GM11168 (cell line): Measurements from ENCODE around the gene SDHA.

Source experiments
- in situ Hi-C: fragments of 300-500 bp; cut with MboI; formaldehyde crosslinking; loops from one replicate; pipeline ENCODE4 v1.12.0; 2022; ENCODE audit warnings: low sequenced_read_pairs; ENCODE audit not compliant: unreplicated experiment

SDHA gene

DNA sequence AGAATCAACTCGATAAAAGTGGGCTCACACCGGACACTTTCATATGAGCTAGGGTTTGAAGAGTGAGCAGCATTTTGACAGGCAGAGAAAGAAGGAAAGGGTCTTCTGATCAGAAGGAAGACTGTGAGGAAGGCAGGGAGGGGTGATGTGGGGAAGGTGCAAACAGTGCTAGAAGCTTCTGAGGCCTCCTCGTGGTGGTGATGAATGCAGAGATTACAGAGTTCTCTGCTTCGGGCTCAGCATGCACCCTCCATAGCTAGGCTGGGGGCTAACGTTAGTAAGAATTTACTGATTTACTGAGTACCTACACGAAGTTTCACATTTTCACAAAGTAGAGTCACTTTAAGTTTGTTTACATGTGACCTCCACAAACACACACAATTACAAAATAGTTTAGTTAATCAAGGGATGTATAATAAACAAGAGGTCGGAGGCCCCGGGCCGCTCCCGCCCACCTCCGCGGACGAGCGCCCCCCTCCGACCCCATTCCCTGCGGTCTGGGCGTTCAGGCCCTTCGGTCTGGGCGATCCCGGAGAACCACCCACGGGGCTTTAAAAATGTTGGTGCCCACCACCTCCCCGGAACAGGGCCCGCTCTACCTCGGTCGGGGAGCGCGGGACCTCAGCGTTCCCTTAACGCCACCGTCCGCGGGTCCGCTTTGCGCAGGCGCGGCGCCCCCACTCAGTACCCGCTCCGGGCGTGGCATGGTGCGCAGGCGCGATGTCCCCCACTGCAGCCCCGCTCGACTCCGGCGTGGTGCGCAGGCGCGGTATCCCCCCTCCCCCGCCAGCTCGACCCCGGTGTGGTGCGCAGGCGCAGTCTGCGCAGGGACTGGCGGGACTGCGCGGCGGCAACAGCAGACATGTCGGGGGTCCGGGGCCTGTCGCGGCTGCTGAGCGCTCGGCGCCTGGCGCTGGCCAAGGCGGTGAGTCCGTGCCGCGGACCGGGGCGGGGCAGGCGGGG is at the start of gene SDHA, which contains the start of gene CCDC127:
TSS of gene SDHA (plus strand) at position 827 of the 963 bp plus-strand sequence. CDS start at position 863, 36 bp downstream.
TSS of gene CCDC127 (minus strand) at position 660 of the 963 bp plus-strand sequence. CDS start 1,304 bp downstream, outside the sequence.
- in situ Hi-C loops: loop anchor here (5.0 kb wide), 1 partner anchor 1380 kb away; no protein-coding TSS in a partner anchor

DNA sequence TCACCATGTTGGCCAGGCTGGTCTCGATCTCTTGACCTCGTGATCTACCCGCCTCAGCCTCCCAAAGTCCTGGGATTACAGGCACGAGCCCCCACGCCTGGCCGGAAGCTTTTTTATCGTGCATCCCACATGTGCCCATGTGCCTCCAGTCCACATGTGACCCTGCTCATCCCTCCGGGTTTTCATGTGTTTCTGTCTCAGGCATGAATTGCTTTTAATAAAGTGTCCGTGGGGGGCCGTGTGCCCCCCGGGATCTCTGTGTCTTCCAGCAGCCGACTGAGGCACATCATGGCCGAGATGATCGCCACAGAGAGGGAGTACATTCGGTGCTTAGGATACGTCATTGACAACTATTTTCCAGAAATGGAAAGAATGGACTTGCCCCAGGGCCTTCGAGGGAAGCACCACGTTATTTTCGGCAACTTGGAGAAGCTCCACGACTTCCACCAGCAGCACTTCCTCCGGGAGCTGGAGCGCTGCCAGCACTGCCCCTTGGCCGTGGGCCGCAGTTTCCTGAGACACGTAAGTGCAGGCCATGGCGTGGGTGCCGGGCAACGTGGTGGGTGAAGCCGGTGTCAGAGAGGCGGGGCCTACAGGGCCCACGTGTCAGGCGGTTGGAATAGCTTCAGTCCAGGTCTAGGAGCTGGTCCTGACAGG is 48.9 kb upstream of the SDHA start:
- in situ Hi-C loops: no loop called here

GRCh38 chr5:169728-170094 is 48.4 kb upstream of the SDHA start:
- in situ Hi-C loops: no loop called here

DNA sequence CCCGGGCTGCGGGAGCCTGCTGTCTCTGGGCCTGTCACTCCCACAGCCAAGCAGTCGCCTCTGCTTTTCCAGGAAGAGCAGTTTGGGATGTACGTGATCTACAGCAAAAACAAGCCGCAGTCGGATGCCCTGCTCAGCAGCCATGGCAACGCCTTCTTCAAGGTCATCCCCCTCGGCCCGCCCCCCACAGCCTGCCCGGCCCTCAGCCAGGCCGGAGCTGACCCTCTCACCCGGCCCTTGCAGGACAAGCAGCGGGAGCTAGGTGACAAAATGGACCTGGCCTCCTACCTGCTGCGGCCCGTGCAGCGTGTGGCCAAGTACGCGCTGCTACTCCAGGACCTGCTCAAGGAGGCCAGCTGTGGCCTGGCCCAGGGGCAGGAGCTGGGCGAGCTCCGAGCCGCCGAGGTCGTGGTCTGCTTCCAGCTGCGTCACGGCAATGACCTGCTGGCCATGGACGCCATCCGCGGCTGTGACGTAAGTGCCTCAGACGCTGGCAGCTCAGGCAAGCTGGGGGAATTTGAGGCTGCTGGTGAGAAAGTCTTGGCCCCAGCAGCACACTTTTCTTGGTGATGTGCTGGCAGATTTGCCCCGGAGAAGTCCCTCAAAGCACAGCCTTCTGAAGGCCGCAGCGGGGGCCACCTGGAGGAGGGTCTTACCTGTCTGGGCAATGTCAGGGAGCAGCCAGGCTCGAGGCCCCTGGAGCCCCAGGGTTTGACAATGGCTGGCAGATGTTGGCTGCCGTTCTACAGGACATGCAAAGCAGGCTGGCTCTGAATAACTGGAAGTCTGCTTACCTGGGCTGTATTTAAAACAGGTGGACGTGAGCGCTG is 46.9 kb upstream of the SDHA start:
- in situ Hi-C loops: no loop called here

DNA sequence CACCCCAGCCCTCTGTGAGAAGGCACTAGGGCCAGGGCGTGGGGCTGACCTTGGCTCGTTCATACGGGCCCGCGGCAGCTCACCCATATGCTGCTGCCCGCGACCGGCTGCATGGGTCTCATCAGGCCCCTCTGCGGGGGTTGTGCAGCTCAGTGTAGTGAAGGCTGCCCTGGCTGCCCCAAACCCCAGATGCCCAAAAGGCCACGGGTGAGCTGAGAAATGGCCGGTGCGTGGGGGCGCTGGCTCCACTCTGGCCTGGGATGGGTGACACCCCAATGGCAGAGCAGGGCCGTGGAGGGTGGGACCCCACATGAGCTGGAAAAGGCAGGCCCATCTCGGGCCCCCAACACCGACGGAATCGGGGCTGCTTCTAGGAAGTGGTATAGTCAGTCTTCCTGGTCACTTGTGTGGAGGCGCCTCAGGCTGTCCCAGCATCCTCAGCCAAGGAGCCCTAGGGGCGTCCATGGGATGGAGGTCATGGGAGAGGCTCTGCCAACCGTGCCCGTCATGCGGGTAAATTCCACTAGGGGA is 46.3 kb upstream of the SDHA start:
- in situ Hi-C loops: no loop called here

GRCh38 chr5:172421-172820 is 45.7 kb upstream of the SDHA start:
- in situ Hi-C loops: no loop called here

- in situ Hi-C loops: no loop called here
Observed at GRCh38 chr5:172841-173251, 45.3 kb upstream of the SDHA start.

DNA sequence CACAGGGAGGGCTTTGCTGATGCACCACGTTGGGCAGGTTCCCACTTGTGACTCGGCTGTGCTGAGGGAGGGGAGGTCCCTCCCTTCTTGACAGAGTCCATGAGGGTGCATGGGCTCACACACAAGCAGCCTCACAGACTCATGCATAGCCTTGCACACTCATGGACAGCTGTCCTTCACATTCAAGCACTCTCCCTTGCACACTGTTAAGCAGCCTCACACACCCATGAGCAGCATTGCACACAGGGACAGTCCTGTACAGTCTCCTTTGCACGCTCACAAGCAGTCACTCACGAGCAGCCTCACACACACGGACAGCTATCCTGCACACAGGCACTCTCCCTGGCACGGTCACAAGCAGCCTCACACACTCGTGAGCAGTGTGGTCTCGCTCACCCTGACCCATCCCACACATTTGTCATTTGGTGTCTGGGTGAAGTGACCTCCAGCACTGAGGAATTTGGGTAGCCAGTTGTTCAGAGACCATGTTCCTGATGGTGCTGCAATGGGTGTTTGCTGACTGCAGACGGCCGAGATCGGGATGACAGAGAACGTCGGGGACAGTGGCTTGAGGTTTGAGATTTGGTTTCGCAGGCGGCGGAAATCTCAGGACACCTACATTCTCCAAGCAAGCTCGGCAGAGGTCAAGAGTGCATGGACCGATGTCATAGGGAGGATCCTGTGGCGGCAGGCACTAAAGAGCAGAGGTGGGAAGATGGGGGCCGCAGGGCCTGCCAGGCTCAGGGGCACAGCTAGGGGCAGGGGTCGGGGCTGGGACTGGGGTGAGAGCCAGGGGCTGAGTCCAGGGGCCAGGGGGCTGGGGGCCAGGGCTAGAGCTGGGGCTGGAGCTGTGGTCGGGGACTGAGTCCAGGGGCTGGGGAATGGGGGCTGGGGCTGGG is 44.5 kb upstream of the SDHA start:
- in situ Hi-C loops: no loop called here

GRCh38 chr5:174291-174600 is 43.9 kb upstream of the SDHA start:
- in situ Hi-C loops: no loop called here

- in situ Hi-C loops: no loop called here
Observed at GRCh38 chr5:174876-175465, 43.1 kb upstream of the SDHA start.

GRCh38 chr5:176296-176823 is 41.8 kb upstream of the SDHA start:
- in situ Hi-C loops: no loop called here

DNA sequence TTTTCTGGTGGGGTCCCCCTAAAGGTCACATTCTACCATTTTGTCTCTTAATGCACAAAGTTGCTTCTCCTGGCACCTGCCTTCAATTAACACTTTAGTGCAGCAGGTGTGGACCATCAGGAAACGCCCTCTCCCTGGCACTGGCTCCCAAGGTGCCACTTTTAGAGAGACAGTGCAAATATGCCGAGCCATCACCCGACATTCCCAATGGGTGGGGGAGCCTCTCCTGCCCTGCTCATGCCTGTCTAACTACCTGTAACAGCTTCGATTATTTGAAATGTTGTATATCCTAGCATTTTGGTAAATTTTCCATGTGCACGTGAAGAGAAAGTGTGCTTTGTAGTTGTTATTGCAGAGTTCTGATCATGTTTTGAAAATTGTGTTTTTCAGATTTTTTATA is 40.0 kb upstream of the SDHA start:
- in situ Hi-C loops: no loop called here

DNA sequence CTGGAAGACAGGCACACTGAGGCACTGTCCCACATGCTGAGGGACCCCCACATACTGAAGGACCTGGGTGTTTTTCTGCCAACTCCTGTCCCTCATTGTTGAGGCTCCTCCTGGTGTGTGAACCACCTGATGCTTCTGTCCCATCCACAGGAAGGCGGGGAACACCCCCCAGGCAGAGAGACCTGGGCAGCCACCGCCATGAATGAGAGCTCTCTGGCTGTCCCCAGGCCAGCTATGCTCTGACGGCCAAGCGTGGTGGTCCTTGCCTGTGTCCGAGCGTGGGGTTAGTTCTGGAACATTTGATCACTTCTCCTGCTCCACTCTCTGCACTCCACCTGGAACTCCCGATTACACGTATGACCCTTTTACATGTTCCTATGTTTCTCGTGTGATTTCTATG is 38.7 kb upstream of the SDHA start:
- in situ Hi-C loops: no loop called here

- in situ Hi-C loops: no loop called here
Observed at GRCh38 chr5:180286-180918, 37.7 kb upstream of the SDHA start.

DNA sequence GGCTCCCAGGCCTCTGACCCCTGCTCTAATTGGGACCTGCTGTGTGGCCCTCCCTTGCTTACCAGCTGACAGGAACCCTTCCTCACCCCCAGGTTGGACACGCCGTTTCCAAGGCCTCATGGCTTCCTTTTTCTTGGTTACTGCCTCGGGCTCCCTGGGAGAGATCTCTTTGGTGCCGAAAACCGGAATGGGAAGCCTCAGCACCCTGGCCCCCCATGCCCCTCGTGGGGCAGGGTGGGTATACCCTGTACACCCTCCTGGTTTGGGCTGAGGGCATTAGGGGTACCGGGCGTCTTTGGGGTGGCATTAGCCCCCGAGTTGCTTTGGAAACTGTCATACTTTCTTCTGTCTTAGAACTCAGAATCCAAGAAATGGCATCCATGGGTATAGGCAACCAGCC is 37.0 kb upstream of the SDHA start:
- in situ Hi-C loops: no loop called here

- in situ Hi-C loops: no loop called here
Observed at GRCh38 chr5:181566-181965, 36.6 kb upstream of the SDHA start.

- in situ Hi-C loops: no loop called here
Observed at GRCh38 chr5:182126-182525, 36.0 kb upstream of the SDHA start.

- in situ Hi-C loops: no loop called here
Observed at GRCh38 chr5:184471-184870, 33.6 kb upstream of the SDHA start.
